PFSK-1 (cell line): ENCODE data around the gene CCDC183.

Experiments used
- FOXP2 ChIP-seq: optimal IDR thresholded peaks from 2 replicates; pipeline ENCODE3; 2011; ENCODE audit warnings: borderline replicate concordance, control low read depth, inconsistent platforms; ENCODE audit not compliant: insufficient read depth; ENCODE audit errors: extremely low read length, extremely low read depth
- POLR2AphosphoS5 ChIP-seq: IDR thresholded peaks from 2 replicates; pipeline ENCODE4 v1.6.1; 2012; ENCODE audit warnings: low read depth, mild to moderate bottlenecking, control low read depth, low read length, moderate library complexity
- SIN3A ChIP-seq: IDR thresholded peaks from 2 replicates; pipeline ENCODE4 v1.6.1; 2012; ENCODE audit warnings: mild to moderate bottlenecking, low read length, moderate library complexity, borderline replicate concordance; ENCODE audit not compliant: insufficient read depth
- TAF1 ChIP-seq: IDR thresholded peaks from 2 replicates; pipeline ENCODE4 v1.6.1; 2012; ENCODE audit warnings: low read length, control low read depth, borderline replicate concordance; ENCODE audit not compliant: insufficient read depth
- TF ChIP-seq, protein P1 (sequence below), 2 experiments: IDR thresholded peaks; 2 replicates each; pipeline versions ENCODE4 v1.6.1 to v1.8.0; 2011 to 2012; ENCODE audit warnings: low read depth in 2 of 2, low read length in 2 of 2, control low read depth in 1 of 2, inconsistent platforms in 1 of 2, mild to moderate bottlenecking in 1 of 2, moderate library complexity in 1 of 2; ENCODE audit not compliant: insufficient read depth in 1 of 2

DNA sequence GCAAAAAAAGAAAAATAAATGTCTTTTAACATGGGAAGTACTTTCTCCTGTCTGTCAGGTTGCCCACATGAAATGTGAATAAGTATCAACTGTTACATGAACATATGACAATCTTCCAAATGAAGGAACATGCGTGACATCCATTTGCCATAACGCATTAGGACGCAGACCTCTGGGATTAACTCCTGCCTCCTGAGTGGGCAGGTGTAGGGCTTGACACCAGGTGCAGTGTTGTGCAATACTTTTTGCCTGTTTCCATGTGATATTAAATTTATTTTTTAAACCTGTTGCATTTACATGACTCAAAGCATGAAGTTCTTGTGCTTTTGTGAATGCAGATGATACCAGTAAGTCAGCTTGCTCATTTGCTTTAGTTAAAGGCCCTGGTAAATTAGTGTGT lies 13.7 kb upstream of the CCDC183 start:
- no peak for TF ChIP-seq POLR2AphosphoS5
- no peak for TF ChIP-seq SIN3A
- TF ChIP-seq TAF1, result no peak
- TF ChIP-seq, protein P1, sequence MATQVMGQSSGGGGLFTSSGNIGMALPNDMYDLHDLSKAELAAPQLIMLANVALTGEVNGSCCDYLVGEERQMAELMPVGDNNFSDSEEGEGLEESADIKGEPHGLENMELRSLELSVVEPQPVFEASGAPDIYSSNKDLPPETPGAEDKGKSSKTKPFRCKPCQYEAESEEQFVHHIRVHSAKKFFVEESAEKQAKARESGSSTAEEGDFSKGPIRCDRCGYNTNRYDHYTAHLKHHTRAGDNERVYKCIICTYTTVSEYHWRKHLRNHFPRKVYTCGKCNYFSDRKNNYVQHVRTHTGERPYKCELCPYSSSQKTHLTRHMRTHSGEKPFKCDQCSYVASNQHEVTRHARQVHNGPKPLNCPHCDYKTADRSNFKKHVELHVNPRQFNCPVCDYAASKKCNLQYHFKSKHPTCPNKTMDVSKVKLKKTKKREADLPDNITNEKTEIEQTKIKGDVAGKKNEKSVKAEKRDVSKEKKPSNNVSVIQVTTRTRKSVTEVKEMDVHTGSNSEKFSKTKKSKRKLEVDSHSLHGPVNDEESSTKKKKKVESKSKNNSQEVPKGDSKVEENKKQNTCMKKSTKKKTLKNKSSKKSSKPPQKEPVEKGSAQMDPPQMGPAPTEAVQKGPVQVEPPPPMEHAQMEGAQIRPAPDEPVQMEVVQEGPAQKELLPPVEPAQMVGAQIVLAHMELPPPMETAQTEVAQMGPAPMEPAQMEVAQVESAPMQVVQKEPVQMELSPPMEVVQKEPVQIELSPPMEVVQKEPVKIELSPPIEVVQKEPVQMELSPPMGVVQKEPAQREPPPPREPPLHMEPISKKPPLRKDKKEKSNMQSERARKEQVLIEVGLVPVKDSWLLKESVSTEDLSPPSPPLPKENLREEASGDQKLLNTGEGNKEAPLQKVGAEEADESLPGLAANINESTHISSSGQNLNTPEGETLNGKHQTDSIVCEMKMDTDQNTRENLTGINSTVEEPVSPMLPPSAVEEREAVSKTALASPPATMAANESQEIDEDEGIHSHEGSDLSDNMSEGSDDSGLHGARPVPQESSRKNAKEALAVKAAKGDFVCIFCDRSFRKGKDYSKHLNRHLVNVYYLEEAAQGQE (IDR thresholded peaks at IDR 0.05; ENCODE audit: insufficient read depth in 1 of 2, low read depth in 2 of 2, low read length in 2 of 2), result no peak
- no peak for TF ChIP-seq FOXP2
